SK-MEL-5 (cell line): ENCODE results near the gene IL34. TPM values are rescaled to one million over a fixed set of nuclear protein-coding genes. Genes with fewer than 3 reads are reported as not detected.

Experiments used
- DNase-seq: peaks from one replicate; pipeline ENCODE4 v3.0.0-alpha.2; 2016; ENCODE audit warnings: low read depth, low spot score
- in situ Hi-C: cut with HindIII; loops from 2 replicates; pipeline ENCODE4 v1.10.0; 2016; ENCODE audit warnings: low sequenced_read_pairs, high pct_unique_total_duplicates, low pct_unique_long_range_greater_than_20kb
- polyA plus RNA-seq, 2 experiments: library from polyadenylated mRNA; depleted of rRNA; stranded (reverse); fragments of >200 nt; gene quantifications; 2 replicates each; pipeline ENCODE4 v1.2.3, GENCODE V29; 2015
- total RNA-seq: library from RNA; depleted of rRNA; stranded (reverse); fragments of >200 nt; shearing (Covaris generic); gene quantifications from 2 replicates; pipeline ENCODE4 v1.2.3, GENCODE V29; 2014; rRNA removed

Gene IL34
- 0.24 and 0.71 TPM in 2 replicates for total RNA-seq
- polyA plus RNA-seq (2015; cell fraction: cytosol; rRNA removed), result not detected in 2 replicates
- not detected in 2 replicates for polyA plus RNA-seq (2015; cell fraction: nucleus; rRNA removed)

DNA sequence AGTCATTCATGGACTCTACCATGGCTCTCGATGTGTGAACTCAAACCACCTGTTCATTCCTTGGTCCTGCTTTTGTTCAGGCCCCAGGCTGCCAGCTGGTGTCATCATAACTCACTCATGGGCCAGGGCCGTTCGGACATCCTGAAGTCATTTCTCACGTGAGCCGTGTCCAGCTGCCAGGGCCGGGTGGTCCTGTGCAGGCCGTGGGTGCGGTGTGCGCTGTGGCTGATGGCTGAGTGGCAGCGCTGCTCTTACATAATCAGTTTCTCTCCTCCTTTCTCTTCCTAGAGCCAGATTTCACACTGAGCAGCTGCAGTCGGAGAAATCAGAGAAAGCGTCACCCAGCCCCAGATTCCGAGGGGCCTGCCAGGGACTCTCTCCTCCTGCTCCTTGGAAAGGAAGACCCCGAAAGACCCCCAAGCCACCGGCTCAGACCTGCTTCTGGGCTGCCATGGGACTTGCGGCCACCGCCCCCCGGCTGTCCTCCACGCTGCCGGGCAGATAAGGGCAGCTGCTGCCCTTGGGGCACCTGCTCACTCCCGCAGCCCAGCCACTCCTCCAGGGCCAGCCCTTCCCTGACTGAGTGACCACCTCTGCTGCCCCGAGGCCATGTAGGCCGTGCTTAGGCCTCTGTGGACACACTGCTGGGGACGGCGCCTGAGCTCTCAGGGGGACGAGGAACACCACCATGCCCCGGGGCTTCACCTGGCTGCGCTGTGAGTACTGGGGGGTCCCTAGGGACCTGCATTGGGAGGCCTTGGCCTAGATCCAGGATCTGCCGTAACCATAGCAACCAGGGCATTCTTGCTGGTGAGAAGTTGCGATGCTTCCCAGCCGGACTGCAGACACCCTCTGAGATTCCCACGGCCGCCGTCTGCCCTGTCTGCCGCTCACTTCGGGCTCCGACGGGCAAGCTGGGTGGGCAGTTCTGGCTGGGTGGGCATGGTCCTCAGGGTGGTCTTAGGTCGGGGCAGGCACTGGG lies at the start of gene IL34:
Gene IL34 (plus strand): TSS at position 300 of the 982 bp plus-strand sequence. CDS start 389 bp downstream, at position 689.
- no peak for DNase-seq
- in situ Hi-C loops, result no loop called here

DNA sequence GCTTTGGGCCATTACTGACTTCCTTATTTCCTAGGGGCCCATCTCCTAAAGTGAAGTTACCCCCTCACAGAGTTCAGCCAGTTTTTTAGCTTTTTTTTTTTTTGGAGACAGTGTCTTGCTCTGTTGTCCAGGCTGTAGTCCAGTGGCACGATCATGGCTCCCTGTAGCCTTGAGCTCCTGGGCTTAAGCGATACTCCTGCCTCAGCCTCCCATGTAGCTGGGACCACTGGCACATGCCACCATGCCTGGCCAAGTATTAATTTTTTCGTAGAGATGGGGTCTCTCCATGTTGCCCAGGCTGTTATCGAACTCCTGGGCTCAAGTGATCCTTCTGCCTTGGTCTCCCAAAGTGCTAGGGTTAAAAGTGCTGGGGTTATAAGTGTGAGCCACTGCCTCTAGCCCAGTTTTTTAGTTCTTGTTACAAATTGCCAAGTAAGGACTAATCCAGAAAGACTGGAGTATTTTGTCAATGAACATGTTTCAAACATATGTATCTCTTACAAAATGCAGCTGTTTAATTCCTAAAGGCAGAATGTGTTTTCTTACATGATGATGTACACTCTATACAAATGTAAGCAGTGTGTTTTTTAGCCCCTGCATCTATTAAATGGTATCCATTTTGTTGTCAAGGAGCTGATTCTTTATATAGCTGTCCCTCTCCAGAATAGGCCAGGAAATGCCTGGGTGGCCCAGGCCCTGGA lies 49.1 kb upstream of the IL34 start:
- no peak for DNase-seq
- in situ Hi-C loops, result no loop called here

DNA sequence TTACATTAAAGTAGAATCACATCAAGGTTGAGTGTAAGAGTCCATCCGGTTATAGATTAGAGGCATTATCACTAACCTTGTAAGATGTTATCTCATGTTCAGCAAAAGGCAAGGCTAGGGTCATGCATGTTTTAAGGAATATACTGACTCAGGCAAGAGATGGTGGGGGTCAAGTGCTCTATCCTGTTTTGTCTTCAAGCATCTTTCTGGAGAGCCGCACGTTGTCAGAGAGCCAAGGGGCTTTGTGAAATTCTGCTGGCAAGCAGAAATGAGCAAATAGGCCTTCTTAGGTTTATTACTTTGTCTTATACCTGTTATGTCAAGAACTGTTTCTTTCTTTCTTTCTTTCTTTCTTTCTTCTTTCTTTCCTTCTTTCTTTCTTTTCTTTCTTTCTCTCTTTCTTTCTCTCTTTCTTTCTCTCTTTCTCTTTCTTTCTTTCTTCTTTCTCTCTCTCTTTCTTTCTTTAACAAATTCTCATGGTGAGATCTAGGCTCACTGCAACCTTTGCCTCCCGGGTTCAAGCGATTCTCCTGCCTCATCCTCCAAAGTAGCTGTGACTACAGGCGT lies 47.3 kb upstream of the IL34 start:
- in situ Hi-C loops, result no loop called here

DNA sequence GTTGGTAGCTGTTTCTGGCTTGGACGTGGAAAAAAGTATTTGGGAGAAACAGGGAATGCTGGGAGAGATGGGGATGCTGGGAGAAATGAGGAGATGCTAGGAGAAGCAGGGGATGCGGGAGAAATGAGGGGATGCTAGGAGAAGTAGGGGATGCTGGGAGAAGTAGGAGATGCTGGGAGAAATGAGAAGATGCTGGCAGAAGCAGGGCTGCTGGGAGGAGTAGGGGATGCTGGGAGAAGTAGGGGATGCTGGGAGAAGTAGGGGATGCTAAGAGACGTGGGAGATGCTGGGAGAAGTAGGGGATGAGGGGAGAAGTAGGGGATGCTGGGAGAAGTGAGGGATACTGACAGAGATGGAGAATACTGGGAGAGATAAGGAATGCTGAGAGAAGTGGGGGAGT lies 45.6 kb upstream of the IL34 start:
- in situ Hi-C loops, result no loop called here
- no peak for DNase-seq

More for the DNA sequence above, 47.3 kb upstream of the IL34 start:
- DNase-seq, result no peak

DNA sequence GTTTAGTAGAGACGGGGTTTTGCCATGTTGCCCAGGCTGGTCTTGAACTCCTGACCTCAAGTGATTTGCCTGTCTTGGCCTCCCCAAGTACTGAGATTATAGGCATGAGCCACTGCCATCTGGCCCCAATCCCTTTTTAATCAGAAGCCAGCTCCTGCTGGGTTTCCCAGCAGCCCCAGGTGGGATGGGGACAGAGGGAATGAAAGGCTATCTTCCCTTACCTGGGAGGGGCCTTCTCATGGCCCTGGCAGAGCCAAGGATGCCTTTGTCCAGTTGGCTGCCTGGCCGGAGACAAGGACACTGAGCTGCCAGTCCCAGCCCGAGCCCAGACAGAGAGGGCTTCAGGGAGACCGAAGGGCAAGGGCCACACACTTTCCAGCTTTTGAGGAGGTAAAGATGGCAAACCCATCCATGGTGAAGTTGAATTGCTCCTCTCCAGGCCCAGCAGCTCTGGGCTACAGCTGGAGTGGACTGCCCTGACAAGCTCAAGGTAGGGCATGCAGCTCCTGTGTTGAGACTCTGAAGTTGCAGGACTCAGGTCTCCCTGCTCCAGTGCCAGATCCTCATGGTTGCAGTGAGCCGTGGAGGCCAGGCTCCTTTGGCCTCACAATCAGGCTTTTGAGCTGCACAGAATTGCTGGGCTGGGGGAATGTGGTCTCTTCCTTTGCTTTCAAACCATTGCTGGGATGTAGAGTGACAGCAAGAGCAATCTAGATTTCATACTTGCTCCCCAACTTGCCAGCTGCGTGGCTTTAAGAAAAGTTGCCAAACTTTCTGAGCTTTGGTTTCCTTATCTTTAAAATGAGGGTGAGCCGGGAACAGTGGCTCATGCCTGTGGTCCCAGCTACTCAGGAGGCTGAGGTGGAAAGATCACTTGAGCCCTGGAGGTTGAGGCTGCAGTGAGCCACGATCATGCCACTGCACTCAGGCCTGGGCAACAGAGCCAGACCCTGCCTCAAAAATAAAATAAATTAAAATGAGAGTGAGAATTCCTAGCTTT lies 44.5 kb upstream of the IL34 start:
- DNase-seq, result no peak
- in situ Hi-C loops, result no loop called here

DNA sequence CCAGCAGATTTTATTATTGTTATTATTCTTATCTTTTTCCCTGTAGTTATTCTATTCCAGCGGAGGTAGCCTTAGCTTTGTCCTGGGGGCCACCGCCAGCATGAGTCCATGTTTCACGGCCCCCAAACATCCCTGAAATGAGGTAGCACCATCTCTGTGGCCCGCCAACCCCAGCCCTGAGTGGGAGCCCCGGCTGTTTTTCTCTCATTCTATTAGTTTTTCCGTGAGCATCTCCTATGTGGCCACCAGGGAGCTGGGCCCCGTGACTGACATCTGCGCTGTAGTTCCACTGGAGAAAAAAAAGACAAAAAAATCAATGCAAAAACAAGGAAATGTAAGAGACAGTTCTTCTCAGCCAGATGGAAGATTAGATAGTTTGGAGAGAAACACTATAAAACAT lies 43.5 kb upstream of the IL34 start:
- no peak for DNase-seq
- in situ Hi-C loops, result no loop called here

DNA sequence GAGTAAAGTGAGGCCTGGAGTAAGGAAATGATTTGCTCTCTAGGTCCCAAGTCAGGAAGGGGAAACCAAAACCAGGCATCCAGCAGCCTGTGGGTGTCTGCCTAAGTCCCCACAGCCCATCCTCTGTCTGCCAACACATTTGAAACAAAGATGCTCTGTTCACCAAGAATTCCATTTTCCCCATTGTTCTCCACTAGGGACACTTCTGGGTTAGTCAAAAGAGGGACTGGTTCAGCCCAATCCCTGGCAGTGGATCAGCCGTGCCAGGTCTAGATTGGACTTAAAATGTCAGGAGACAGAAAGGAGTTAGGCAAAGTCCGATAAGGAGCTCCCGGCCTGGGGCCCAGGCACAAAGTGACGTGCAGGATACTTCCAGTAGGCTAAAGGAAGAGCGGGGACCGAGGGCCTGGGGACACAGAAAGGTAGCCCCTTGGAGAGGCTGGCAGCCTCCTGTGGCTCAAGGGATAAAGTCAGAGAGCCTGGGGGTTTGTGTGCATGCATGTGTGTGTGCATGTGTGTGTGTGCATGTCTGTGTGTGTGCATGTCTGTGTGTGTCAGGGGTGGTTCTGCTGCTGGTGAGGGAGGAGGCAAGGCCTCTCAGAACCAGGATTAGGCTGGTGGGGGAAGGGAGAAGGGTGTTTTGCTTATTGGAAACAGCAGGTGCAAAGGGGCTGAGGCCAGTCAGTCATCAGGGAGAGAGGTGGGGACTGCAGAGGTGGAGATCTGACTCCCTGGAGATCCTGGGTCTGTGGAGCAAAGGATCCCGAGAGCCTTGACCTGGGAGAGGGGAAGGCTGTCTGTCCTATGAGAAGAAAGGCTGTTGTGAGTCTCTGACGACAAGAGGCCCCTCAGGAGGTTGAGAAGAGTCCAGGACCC lies 41.7 kb upstream of the IL34 start:
- in situ Hi-C loops, result no loop called here

DNA sequence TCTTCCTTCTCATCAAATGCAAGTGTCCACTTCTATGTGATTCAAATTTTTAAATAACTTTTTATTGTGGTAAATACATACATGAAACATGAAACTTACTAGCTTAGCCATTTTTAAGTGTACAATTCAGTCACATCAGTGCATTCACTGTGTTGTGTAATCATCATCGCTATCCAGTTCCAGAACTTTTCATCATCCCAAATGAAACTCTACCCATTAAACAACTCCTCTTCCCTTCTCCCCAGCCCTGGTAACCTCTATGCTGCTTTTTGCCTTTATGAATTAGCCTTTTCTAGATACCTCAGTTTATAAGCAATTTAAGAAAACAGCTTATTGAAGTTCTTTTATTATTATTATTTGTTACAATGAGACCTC lies 41.1 kb upstream of the IL34 start:
- in situ Hi-C loops, result no loop called here
- DNase-seq, result no peak

More for the DNA sequence above, 41.7 kb upstream of the IL34 start:
- peak; percentile 59 for DNase-seq

DNA sequence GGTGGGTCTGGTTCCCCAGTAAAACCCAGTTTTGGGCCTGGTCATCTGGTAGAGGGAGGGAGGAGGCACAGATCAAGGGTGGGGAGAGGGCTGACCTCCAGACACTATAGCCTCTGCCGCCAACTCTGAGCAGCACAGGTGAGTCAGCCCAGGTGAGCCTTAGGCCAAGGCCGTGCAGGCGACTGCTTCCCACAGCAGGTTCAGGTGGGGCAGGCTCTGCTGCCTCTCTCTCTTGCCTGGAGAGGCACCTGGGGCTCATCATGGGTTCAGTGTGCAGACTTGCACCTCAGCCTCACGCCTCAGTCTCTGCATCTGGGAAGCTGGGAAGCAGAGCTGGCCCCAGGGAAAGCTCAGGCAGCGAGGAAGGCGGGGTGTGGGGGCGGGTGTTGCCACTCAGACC lies 37.8 kb upstream of the IL34 start:
- DNase-seq, result no peak
- in situ Hi-C loops, result no loop called here

DNA sequence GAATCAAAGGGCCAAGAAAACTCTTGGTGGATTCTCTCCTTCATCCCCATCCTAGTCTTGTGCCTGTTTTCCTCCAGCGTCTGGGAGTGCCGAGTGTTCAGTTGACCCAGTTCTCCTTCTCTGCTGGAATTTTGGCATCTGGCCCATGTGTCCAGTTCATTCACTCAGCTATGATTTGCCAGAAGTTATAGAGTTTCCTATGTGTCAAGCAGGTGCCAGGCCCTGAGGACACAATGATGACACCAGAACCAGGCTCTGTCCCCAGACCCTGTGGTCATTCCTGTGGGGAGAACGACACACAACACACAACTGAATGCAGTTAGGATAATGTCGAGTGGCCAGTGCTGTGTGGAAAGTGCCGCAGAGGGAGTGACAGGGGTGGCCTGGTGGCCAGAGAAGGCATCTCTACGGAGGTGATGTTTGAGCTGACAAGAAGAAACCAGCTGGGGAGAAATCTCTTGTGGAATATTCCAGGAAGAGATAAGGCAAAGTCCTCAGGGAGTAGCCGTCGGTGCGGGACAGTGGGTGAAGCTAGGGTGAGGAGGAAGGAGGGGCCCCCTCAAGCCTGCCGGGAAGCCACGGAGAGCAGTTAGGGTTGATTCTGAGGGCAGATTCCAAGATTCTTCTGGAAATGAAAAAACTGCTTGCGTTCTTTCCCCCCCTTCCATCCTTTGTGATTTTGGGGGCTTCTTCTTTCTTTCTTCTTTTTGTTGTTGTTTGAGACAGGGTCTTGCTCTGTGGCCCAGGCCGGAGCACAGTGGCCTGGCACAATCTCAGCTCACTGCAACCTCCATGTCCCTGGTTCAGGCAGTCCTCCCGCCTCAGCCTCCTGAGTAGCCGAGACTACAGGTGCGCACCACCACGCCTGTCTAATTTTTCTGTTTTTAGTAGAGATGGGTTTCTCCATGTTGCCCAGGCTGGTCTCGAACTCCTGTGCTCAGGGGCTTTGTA lies 35.8 kb upstream of the IL34 start:
- in situ Hi-C loops, result no loop called here
- no peak for DNase-seq

DNA sequence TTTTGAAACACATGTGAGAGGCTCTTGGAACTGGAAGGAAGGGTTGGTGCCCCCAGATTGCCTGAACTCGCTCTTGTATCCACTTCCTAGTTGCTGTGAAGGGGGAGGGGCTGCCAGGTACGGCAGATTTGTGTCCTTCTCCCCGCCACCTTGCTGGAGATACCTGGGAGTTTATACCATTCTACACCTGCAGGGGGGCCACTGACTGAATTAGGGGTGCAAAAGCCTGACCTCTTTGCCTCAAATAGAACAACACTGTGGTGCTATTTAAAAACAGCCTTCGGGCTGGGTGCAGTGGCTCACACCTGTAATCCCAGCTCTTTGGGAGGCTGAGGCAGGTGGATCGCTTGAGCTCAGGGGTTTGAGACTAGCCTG lies 35.1 kb upstream of the IL34 start:
- in situ Hi-C loops, result no loop called here
- no peak for DNase-seq

DNA sequence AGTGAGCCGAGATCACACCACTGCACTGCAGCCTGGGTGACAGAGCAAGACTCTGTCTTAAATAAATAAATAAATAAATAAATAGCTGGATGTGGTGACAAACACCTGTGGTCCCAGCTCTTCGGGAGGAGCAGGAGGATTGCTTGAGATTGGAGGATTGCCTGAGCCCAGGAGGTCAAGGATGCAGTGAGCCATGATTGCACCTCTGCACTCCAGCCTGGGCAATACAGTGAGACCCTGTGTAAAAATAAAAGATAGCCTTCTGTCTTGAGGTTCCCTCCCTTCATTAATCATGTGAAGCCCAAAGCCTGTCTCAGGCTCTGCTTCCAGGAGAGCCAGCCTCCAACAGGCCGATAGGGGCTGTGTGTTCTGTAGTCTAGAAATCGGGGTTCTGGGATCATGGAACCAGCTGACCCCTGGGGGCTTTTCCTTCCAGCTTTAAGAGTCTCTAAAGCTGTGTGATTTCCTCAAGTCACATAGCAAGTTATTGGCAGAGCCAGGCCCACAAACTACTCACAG lies 34.5 kb upstream of the IL34 start:
- no peak for DNase-seq
- in situ Hi-C loops, result no loop called here

DNA sequence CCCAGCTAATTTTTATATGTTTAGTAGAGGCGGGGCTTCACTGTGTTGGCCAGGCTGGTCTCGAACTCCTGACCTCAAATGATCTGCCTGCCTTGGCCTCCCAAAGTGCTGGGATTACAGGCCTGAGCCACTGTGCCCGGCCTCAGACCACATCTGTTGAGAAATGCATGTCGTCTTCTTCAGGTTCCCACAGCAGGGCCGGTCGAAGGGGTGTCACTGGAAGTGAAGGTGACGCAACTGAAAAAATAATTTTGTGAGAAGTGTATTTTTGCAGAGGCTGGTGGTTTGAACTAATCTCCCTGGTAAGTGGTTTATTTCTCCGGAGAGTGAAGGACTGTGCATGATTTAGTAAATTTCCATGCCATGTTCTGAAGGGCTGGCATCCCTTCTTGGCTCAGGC lies 33.4 kb upstream of the IL34 start:
- in situ Hi-C loops, result no loop called here
- DNase-seq, result no peak

DNA sequence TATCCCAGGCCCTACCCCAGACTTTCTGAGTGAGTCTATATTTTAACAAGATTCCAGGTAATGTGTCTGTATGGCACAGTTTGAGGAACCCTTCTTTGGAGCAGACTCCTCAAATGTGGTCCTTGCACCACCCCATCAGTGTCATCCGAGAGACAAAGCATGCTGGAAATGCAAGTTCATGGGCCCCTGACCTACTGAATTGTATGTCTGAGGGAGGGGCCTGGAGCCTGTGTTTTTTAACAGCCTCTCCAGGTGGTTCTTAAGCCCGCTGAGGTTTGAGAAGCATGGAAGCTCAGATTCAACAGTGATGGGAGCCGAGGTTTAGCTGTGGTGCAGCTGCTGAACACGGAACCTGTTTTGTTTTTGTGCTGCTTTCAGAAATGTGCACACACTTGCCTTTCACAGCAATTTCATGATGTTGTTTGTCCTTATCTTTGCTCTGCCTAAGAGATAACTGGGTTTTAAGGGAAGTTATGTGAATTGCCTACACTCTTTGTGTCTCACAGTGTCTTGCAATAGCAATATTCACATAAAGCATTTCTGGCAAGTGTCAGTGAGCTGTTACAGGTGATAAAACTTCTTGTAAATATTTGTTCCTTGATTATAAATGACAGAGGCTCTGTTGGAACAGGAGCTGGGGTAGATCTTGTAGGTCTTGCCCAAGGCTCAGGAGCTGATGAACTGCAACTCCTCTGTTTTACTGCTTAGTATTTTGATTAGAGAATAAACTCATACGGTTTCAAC lies 32.0 kb upstream of the IL34 start:
- in situ Hi-C loops, result no loop called here

DNA sequence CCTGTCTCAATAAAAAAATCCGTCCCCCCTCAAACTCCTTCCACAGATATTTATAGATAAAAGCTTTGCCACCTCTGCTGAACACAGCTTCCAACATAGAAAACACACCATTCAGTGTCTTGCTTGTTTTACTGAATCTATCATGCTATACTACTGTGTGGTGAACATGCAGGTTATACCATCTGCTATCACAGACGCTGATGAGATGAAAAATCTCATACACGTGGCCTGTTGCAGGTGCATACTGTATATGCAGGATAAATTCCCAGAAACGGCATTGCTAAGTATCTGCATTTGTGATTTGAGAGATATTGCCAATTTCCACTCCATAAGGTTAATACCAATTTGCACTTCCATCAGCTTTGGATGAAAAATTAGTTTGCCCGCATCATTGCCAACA lies 30.4 kb upstream of the IL34 start:
- in situ Hi-C loops, result no loop called here
- no peak for DNase-seq

More for the DNA sequence above, 32.0 kb upstream of the IL34 start:
- DNase-seq, result no peak
